Glutamatergic neuron (in vitro differentiated cells): ENCODE data around the gene CAMK1D. TPM values are rescaled to one million over a fixed set of nuclear protein-coding genes. Genes with fewer than 3 reads are reported as not detected.

Source experiments
- DNase-seq: peaks from one replicate; pipeline ENCODE4 v3.0.0; 2022
- H3K27ac Mint-ChIP-seq: one replicate; pipeline ENCODE4 v1.8.0; 2020; ENCODE audit warnings: mild to moderate bottlenecking, mixed read lengths, inconsistent platforms; ENCODE audit not compliant: unreplicated experiment
- H3K27me3 Mint-ChIP-seq: one replicate; pipeline ENCODE4 v1.8.0; 2020; ENCODE audit warnings: mild to moderate bottlenecking, moderate library complexity, mixed read lengths, inconsistent platforms; ENCODE audit not compliant: unreplicated experiment
- H3K36me3 Mint-ChIP-seq: one replicate; pipeline ENCODE4 v1.8.0; 2020; ENCODE audit warnings: mild to moderate bottlenecking, mixed read lengths, inconsistent platforms; ENCODE audit not compliant: unreplicated experiment
- H3K4me1 Mint-ChIP-seq: one replicate; pipeline ENCODE4 v1.8.0; 2020; ENCODE audit warnings: mild to moderate bottlenecking, low read depth, mixed read lengths, inconsistent platforms; ENCODE audit not compliant: unreplicated experiment
- H3K4me3 Mint-ChIP-seq: one replicate; pipeline ENCODE4 v1.8.0; 2020; ENCODE audit warnings: mild to moderate bottlenecking, mixed read lengths, inconsistent platforms; ENCODE audit not compliant: unreplicated experiment
- H3K9me3 Mint-ChIP-seq: one replicate; pipeline ENCODE4 v1.8.0; 2020; ENCODE audit warnings: mild to moderate bottlenecking, moderate library complexity, mixed read lengths, inconsistent platforms; ENCODE audit not compliant: unreplicated experiment
- CTCF ChIP-seq: fragments of 200-600 bp; sonication (generic); IDR thresholded peaks from one replicate; pipeline ENCODE4 v1.5.0; 2021; ENCODE audit not compliant: partially characterized antibody, unreplicated experiment
- total RNA-seq: library from RNA; stranded (reverse); fragmentation: NEBNext Ultra II Directional; extraction: Animal tissue kit (Norgen Biotek cat#: 25700); gene quantifications from one replicate; pipeline ENCODE4 v1.2.1, GENCODE V29; 2021; ENCODE audit not compliant: unreplicated experiment

Gene CAMK1D
- total RNA-seq, 1 donor from 2014 or later: 29.8 TPM

- Mint-ChIP-seq H3K27me3 (peaks cover 2% of the 10 kb centered on the region), H3K27ac (no peak overlapping the region), H3K9me3 (peaks cover 3% of the 10 kb centered on the region), H3K4me3 (no peak overlapping the region), H3K36me3 (no peaks in the 10 kb centered on the region), H3K4me1 (peaks cover 22% of the 10 kb centered on the region)
- DNase-seq: no peak
- no peak for TF ChIP-seq CTCF
Observed at GRCh38 chr10:12704488-12704887, 355.1 kb downstream of the CAMK1D start.

GRCh38 chr10:12705943-12706342 is 356.6 kb downstream of the CAMK1D start:
- Mint-ChIP-seq H3K27me3 (no peaks in the 10 kb centered on the region), H3K4me1 (peaks cover 27% of the 10 kb centered on the region), H3K4me3 (no peak overlapping the region), H3K27ac (no peak overlapping the region), H3K9me3 (peaks cover 3% of the 10 kb centered on the region), H3K36me3 (no peaks in the 10 kb centered on the region)
- DNase-seq: no peak
- TF ChIP-seq CTCF: no peak

- Mint-ChIP-seq H3K4me3 (no peak overlapping the region), H3K36me3 (no peaks in the 10 kb centered on the region), H3K4me1 (peaks cover 29% of the 10 kb centered on the region), H3K27me3 (no peaks in the 10 kb centered on the region), H3K27ac (no peak overlapping the region), H3K9me3 (peaks cover 4% of the 10 kb centered on the region)
- TF ChIP-seq CTCF: peak; percentile 73
- DNase-seq: peak; percentile 62
Observed at GRCh38 chr10:12707461-12708185, 358.3 kb downstream of the CAMK1D start.

- Mint-ChIP-seq H3K27ac (peak overlapping the region; percentile 59), H3K36me3 (no peaks in the 10 kb centered on the region), H3K4me1 (peaks cover 29% of the 10 kb centered on the region), H3K9me3 (peaks cover 4% of the 10 kb centered on the region), H3K27me3 (no peaks in the 10 kb centered on the region), H3K4me3 (no peak overlapping the region)
- no peak for TF ChIP-seq CTCF
- no peak for DNase-seq
Observed at GRCh38 chr10:12709000-12709401, 359.7 kb downstream of the CAMK1D start.

- Mint-ChIP-seq H3K36me3 (no peaks in the 10 kb centered on the region), H3K27me3 (no peaks in the 10 kb centered on the region), H3K4me3 (no peak overlapping the region), H3K9me3 (peaks cover 4% of the 10 kb centered on the region), H3K27ac (peak overlapping the region; percentile 59), H3K4me1 (peaks cover 29% of the 10 kb centered on the region)
- DNase-seq: no peak
- TF ChIP-seq CTCF: no peak
Observed at GRCh38 chr10:12709521-12709963, 360.2 kb downstream of the CAMK1D start.
